Fibroblast of mammary gland (primary cell): ENCODE measurements around the gene PIM3.

Experiments
- DNase-seq: peaks from one replicate; pipeline ENCODE4 v3.0.0-alpha.2; 2010; ENCODE audit warnings: low read depth
- H3K4me3 ChIP-seq: 2 replicates; pipeline ENCODE4 v1.5.1; 2011; ENCODE audit warnings: low read depth, mild to moderate bottlenecking, low read length, moderate library complexity; ENCODE audit not compliant: control insufficient read depth
- CTCF ChIP-seq: conservative IDR thresholded peaks from 2 replicates; pipeline ENCODE4 v1.5.1; 2011; ENCODE audit warnings: low read depth, low read length, inconsistent platforms; ENCODE audit not compliant: control insufficient read depth, insufficient read depth

The PIM3 gene

DNA sequence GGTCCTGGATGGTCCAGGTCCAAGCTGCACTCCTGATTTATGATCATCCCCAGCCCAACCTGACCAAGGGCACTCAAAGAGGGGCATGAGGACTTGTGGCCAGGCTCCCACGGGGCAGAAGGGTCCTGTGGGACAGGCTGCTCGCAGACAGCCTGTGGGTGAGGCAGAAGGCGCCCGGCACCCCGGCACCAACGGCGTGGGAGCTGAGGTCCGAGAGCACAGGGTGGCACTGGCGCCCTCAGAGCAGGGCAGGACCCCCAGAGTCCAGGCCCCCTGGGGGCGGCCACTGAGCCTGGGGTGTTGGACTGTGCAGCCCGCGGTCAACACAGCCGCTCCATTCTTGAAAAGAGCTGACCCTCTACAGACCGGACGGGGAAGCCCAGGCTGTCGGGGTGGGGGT lies 48.7 kb downstream of the PIM3 start:
- no peak overlapping the region for H3K4me3 ChIP-seq
- no peak for DNase-seq
- no peak for TF ChIP-seq CTCF

GRCh38 chr22:50009765-50010675 lies 49.4 kb downstream of the PIM3 start:
- no peak overlapping the region for H3K4me3 ChIP-seq
- TF ChIP-seq CTCF = no peak
- DNase-seq = no peak

DNA sequence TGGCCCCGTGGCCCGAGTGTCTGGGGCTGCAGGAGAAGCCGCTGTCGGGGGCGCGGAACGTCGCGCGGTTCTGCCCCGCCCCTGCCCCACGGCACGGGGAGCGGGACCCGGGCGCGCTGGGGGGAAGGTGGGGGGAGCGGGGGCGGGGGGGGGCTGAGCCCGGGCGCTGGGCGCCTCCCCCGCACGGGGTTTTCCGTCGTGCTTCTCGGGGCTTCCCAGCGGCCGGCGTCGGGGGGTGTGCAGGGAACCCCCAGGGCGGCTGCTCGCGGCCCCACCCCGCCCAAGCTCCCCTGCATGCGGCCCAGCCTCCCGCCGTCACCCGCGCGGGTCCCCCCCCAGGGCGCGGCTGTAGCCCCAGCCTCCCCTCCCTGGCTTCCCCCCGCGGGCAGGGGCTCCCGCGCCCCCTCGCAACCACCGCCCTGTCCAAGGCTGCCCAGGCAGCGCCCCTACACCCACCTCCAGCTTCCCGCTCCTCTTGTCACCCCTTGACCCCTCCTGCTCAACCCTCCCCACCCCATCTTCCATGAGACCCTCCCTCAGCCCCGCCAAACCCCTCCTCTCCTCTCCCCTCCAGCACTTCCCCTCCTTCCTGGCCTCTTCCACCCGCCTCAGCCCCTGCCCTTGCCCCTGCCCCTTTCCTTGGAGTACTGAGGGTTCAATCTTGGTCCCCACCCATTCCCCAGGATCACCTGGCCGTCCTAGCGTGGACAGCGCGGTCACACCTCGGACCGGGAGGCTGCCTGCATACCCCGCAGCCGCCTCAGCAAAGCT lies 50.3 kb downstream of the PIM3 start:
- TF ChIP-seq CTCF = no peak
- H3K4me3 ChIP-seq = no peak overlapping the region
- no peak for DNase-seq

GRCh38 chr22:50011447-50012210 lies 51.1 kb downstream of the PIM3 start:
- DNase-seq = no peak
- TF ChIP-seq CTCF = no peak
- no peak overlapping the region for H3K4me3 ChIP-seq

DNA sequence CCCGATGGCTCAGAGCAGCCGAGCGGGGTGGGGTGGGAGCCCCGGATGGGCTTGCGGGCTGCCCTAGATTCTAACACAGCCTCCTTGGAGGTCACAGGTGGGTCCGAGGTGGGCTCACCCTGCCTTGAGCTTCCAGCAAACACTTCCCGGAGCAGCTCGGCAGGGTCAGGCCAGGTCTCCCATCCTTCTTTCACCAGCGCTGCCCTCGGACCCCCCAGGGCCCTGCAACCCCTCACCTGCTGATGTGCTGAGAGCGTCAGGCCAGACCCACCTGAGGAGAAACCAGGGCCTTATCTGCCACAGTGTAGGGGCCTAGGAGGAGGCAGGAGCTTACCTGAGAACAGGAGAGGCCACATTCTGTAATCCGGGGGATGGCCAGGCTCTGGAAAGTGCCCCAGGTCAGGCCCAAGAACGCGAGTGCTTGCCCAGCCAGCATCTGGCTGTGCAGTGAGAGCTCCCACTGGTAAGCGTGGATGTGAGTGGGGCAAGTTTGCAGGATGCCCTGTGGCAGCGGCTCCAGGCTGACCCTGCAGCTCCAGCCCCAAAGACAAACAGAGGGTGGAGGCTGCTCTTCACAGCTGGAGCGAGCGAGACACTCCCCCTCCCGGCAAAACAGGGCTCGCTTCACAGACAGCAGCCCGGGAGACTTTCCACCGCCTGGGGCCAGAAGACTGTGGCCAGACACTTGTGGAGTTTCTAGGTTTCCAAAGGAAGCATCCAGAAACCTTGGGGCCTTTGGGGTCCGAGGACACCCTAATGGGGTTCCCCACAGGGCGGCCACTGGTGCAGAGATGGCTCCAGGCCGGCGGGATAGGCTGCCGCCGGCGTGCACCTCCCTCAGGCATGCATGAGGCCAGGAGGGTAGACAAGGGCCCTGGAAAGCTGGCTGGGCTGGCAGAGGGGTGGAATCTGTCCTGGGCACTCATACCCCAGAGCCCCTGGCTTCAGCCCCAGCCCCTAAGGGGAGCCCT lies 51.9 kb downstream of the PIM3 start, which contains the start of gene IL17REL:
IL17REL (minus strand) TSS at position 555 of the 971 bp plus-strand sequence; CDS start at position 436, 119 bp downstream.
- peak; percentile 22 for TF ChIP-seq CTCF
- no peak for DNase-seq

More for the DNA sequence above, 51.9 kb downstream of the PIM3 start, which contains the start of gene IL17REL:
- H3K4me3 ChIP-seq = no peak within 1 kb of the TSS
